SH-SY5Y (cell line): ENCODE results near the gene FOXR1.

Experiments
- GATA2 ChIP-seq: IDR thresholded peaks from 2 replicates; pipeline ENCODE4 v1.6.1; 2011; ENCODE audit warnings: mild to moderate bottlenecking, low read depth, low read length
- GATA3 ChIP-seq: IDR thresholded peaks from 2 replicates; pipeline ENCODE4 v1.6.1; 2011; ENCODE audit warnings: low read depth, mild to moderate bottlenecking, low read length, moderate library complexity

- no peak for TF ChIP-seq GATA2
- no peak for TF ChIP-seq GATA3
These were observed 56.9 kb downstream of the FOXR1 start for GRCh38 chr11:119028346-119029068.
